Stimulated activated CD4-positive, alpha-beta T cell treated with anti-CD3 and anti-CD28 coated beads, Interleukin-1b, Interleukin-23, amount 100 ng/mL, for 1 hour (primary cell): ENCODE results near the gene TMEM41B.
"Not testable (repeated sequence)": the region's sequence is repeated elsewhere in the genome, so short reads cannot be mapped to it uniquely, and the experiment has no call there.

Experiments used
- DNase-seq, 2 donors: peaks; one replicate each; pipeline ENCODE4 v3.0.0-alpha.2; 2020; ENCODE audit warnings: low read depth in 2 of 2

Gene TMEM41B

GRCh38 chr11:9259981-9260837 is 54.2 kb downstream of the TMEM41B start:
- no peak for DNase-seq

GRCh38 chr11:9258279-9258678 is 56.1 kb downstream of the TMEM41B start:
- not testable (repeated sequence) for DNase-seq

- DNase-seq = no peak
Observed at GRCh38 chr11:9254416-9254815, 60.0 kb downstream of the TMEM41B start.

GRCh38 chr11:9253086-9253485 is 61.3 kb downstream of the TMEM41B start:
- no peak for DNase-seq

- no peak for DNase-seq
Observed at GRCh38 chr11:9251311-9251710, 63.1 kb downstream of the TMEM41B start.

DNA sequence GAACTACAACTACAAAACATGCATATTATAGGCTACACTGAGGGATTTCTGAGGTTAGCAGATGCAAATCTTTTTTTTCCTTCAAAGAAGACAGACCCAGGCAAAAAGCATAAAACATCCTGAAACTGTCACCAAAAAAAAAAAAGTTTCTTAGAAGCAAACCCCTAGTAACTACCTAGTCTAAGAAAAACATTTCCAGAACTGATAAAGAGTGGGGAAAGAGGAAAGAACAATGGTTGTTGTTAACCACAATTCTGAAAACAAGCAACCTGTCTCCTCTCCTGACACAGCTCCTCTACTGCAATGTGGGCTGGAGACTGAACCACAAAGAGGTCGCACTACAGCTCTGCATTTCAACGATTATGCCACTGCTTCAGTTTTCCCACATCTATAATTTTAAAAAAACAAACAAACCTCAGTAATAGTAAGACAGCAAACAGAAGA is 64.2 kb downstream of the TMEM41B start:
- DNase-seq = no peak

GRCh38 chr11:9249252-9249651 is 65.1 kb downstream of the TMEM41B start:
- DNase-seq = no peak

DNA sequence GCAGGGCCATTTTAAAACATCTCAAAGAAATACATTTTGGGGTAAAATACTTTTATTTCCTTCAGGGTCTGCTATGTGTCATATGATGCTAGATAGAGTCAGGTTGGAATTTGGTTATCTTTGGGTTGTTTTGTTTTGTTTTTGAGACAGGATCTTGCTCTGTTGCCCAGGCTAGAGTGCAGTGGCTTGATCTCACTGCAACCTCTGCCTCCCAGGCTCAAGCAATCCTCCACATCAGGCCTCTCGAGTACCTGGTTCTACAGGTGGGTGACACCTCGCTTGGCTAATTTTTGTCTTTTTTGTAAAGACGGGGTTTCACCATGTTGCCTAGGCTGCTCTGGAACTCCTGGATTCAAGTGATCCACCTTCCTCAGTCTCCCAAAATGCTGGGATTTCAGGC is 66.5 kb downstream of the TMEM41B start:
- DNase-seq = no peak

DNA sequence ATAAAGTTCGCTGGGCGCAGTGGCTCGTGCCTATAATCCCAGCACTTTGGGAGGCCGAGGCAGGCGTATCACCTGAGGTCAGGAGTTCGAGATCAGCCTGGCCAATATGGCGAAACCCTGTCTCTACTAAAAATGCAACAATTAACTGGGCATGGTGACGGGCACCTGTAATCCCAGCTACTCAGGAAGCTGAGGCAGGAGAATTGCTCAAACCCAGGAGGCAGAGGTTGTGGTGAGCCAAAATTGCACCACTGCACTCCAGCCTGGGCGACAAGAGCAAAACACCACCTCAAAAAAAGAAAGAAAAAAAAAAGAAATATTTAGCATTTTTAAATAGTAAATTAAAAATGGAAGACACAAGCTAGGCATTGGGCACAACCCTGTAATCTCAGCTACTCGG is 78.2 kb downstream of the TMEM41B start:
- not testable (repeated sequence) for DNase-seq

GRCh38 chr11:9232482-9232881 is 81.9 kb downstream of the TMEM41B start:
- no peak for DNase-seq

DNA sequence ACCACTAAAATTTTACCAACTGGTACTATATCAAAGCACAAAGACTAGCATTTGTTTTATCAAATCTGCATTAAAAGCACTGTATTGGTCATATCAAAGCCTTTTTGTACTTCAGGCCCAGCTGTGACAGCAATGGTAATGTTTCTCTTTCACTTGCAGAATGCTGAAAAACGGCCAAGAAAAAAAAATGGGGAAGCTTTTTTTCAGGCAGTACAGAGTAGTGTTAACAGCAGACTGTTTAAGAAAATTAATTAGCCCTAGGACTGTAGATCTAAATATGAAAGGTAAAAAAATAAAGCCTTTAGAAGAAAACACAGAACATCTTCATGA is 82.6 kb downstream of the TMEM41B start:
- DNase-seq = no peak
